Raji (cell line): ENCODE data around the gene FUZ.

ENCODE experiments used
- POLR2A ChIP-seq: IDR thresholded peaks from 2 replicates; pipeline ENCODE4 v1.6.1; 2011; ENCODE audit warnings: low read depth, low read length, control low read depth; ENCODE audit not compliant: insufficient read depth

The FUZ gene

GRCh38 chr19:49812997-49813861 is at the start of gene FUZ:
TSS of gene FUZ (minus strand) at chr19:49813292. CDS start at chr19:49813106, 186 bp downstream.
- TF ChIP-seq POLR2A = peak; percentile 71

GRCh38 chr19:49862391-49863253 is 49.5 kb upstream of the FUZ start:
- TF ChIP-seq POLR2A = no peak

GRCh38 chr19:49861541-49862378 is 48.7 kb upstream of the FUZ start:
- TF ChIP-seq POLR2A = no peak

- no peak for TF ChIP-seq POLR2A
Measured at GRCh38 chr19:49861107-49861506, 48.0 kb upstream of the FUZ start.

GRCh38 chr19:49860336-49861102 is 47.4 kb upstream of the FUZ start:
- no peak for TF ChIP-seq POLR2A

- no peak for TF ChIP-seq POLR2A
Measured at GRCh38 chr19:49859682-49860335, 46.7 kb upstream of the FUZ start.

GRCh38 chr19:49858088-49858985 is 45.2 kb upstream of the FUZ start:
- peak; percentile 7; the same call in 1 of the 2 replicates for TF ChIP-seq POLR2A

- TF ChIP-seq POLR2A = no peak
Measured at GRCh38 chr19:49857838-49858087, 44.7 kb upstream of the FUZ start.

- no peak for TF ChIP-seq POLR2A
Measured at GRCh38 chr19:49857061-49857837, 44.2 kb upstream of the FUZ start.

GRCh38 chr19:49856574-49857021 is 43.5 kb upstream of the FUZ start:
- 0 out of 2 replicates have a peak, but pooled peaks have one; percentile 20 for TF ChIP-seq POLR2A

- TF ChIP-seq POLR2A = no peak
Measured at GRCh38 chr19:49855676-49856573, 42.8 kb upstream of the FUZ start.
